Measurements from ENCODE around the gene CHST9. TPM values are rescaled to one million over a fixed set of nuclear protein-coding genes. Genes with fewer than 3 reads are reported as not detected.

The CHST9 gene
- total and polyA plus RNA-seq, 12 donors = 0.03 to 2.2 (median 0.13) TPM; not detected in 2

- no peak overlapping the region for H3K27ac ChIP-seq
- TF ChIP-seq, protein P1, sequence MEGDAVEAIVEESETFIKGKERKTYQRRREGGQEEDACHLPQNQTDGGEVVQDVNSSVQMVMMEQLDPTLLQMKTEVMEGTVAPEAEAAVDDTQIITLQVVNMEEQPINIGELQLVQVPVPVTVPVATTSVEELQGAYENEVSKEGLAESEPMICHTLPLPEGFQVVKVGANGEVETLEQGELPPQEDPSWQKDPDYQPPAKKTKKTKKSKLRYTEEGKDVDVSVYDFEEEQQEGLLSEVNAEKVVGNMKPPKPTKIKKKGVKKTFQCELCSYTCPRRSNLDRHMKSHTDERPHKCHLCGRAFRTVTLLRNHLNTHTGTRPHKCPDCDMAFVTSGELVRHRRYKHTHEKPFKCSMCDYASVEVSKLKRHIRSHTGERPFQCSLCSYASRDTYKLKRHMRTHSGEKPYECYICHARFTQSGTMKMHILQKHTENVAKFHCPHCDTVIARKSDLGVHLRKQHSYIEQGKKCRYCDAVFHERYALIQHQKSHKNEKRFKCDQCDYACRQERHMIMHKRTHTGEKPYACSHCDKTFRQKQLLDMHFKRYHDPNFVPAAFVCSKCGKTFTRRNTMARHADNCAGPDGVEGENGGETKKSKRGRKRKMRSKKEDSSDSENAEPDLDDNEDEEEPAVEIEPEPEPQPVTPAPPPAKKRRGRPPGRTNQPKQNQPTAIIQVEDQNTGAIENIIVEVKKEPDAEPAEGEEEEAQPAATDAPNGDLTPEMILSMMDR (IDR thresholded peaks at IDR 0.05) = no peak
- TF ChIP-seq POLR2A (IDR thresholded peaks at IDR 0.05) = no peak
- no peaks in the 10 kb centered on the region for H3K9me3 ChIP-seq (replicated peaks in 1 of 3)
- no peaks in the 10 kb centered on the region for H3K27me3 ChIP-seq
- no peak overlapping the region for H3K4me3 ChIP-seq
- no peak for DNase-seq
- intact Hi-C loops (cut with DNase I) = no loop called here
- 68 to 76% (median 71%) methylated on average over 5 of the region's 5 CpGs for WGBS, 4 donors
- no peaks in the 10 kb centered on the region for H3K36me3 ChIP-seq (replicated peaks in 1 of 2)
- no peaks in the 10 kb centered on the region for H3K4me1 ChIP-seq (replicated peaks in 1 of 2)
Measured at GRCh38 chr18:27226556-27227075, 41.5 kb upstream of the CHST9 start.

DNA sequence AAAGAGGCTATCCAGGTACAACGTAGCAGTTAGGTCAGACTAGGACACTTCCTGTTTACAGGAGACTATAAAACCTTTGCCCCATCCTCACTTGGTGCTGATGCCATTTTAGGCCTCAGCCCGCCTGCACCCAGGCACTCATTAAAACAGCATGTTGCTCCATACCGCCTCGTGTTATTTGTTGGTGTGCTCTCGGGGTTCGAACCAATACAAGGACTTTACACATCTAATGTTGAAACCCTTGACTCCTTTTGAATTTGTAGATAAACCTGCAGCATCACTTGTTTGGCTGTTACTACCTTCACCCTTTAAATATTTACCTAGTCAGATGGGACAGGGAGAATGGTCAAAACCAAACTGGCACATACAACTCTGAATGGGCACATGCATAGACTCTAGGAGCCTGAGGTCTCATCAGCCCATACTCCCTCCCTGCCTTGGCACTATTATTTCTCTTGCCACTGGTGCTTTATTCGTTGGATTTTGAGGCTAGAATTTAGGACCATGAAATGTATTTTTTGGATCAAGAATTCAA lies 40.9 kb upstream of the CHST9 start:
- DNase-seq = no peak
- H3K4me3 ChIP-seq = no peak overlapping the region
- TF ChIP-seq POLR2A (IDR thresholded peaks at IDR 0.05) = no peak
- TF ChIP-seq, protein P1 (IDR thresholded peaks at IDR 0.05) = no peak
- intact Hi-C loops (cut with DNase I) = no loop called here
- no peaks in the 10 kb centered on the region for H3K4me1 ChIP-seq (replicated peaks in 1 of 2)
- no peaks in the 10 kb centered on the region for H3K27me3 ChIP-seq
- no peaks in the 10 kb centered on the region for H3K9me3 ChIP-seq (replicated peaks in 1 of 3)
- no peak overlapping the region for H3K27ac ChIP-seq
- no peaks in the 10 kb centered on the region for H3K36me3 ChIP-seq (replicated peaks in 1 of 2)
- WGBS, 4 donors = 81 to 85% (median 84%) methylated on average over 7 of the region's 7 CpGs

- intact Hi-C loops (cut with DNase I) = no loop called here
- no peaks in the 10 kb centered on the region for H3K27me3 ChIP-seq
- H3K27ac ChIP-seq = no peak overlapping the region
- DNase-seq = no peak
- TF ChIP-seq, protein P1 (IDR thresholded peaks at IDR 0.05) = no peak
- no peak for TF ChIP-seq POLR2A (IDR thresholded peaks at IDR 0.05)
- WGBS, 4 donors = 47 to 59% (median 51%) methylated on average over 3 to 4 of the region's 4 CpGs
- H3K4me3 ChIP-seq = no peak overlapping the region
- no peaks in the 10 kb centered on the region for H3K36me3 ChIP-seq (replicated peaks in 1 of 2)
- no peaks in the 10 kb centered on the region for H3K9me3 ChIP-seq (replicated peaks in 1 of 3)
- no peaks in the 10 kb centered on the region for H3K4me1 ChIP-seq (replicated peaks in 1 of 2)
Measured at GRCh38 chr18:27223526-27224291, 38.6 kb upstream of the CHST9 start.

DNA sequence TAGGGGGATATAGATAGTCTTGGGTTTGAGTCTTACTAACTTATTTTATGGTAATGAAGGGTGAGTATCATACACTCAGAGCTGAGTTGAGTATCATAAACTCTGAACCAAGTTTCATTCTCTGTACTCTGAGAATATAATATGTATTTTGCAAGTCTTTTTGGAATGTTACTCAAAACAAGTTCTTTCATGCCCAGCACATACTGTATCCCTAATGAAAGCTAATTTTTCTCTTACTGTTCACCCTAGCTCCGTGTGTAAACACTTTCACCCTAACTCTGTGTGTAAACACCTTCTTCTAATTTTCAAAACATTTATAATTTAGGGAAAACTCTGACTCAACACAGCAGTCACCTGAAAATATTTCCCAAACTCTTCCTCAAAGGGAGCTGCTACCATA lies 29.7 kb upstream of the CHST9 start:
- Histone ChIP-seq H3K4me1 (replicated peaks in 1 of 2) (no peaks in the 10 kb centered on the region), H3K27me3 (no peaks in the 10 kb centered on the region), H3K27ac (no peak overlapping the region), H3K9me3 (replicated peaks in 1 of 3) (no peaks in the 10 kb centered on the region), H3K36me3 (replicated peaks in 1 of 2) (no peaks in the 10 kb centered on the region), H3K4me3 (no peak overlapping the region)
- WGBS, 4 donors = 45 to 64% (median 56%) methylated on average over 1 of the region's 1 CpG
- intact Hi-C loops (cut with DNase I) = no loop called here
- no peak for DNase-seq
- TF ChIP-seq, protein P1 (IDR thresholded peaks at IDR 0.05) = no peak
- no peak for TF ChIP-seq POLR2A (IDR thresholded peaks at IDR 0.05)

Measured in adrenal gland (tissue), 12 donors.